Heart left ventricle (tissue), 16 donors: ENCODE data around the gene RFPL4AL1. TPM values are rescaled to one million over a fixed set of nuclear protein-coding genes. Genes with fewer than 3 reads are reported as not detected.
A peak's percentile ranks its signal among the peaks of the same experiment; 100 is the strongest.

ENCODE experiments used
- ATAC-seq, 4 donors: fragments of 200-7000 bp; cut with Tn5 transposase; one replicate each; pipeline ENCODE4 v1.9.1; 2020 to 2022; ENCODE audit warnings: moderate library complexity in 4 of 4, mild to moderate bottlenecking in 3 of 4, moderate number of reproducible peaks in 1 of 4
- DNase-seq, 5 donors: peaks; one replicate each; pipeline ENCODE4 v3.0.0-alpha.2; 2020
- H3K27ac ChIP-seq, 12 donors: fragments of 200-600 bp; sonication (generic) in 4 of 12; one replicate each; pipeline versions ENCODE4 v1.5.0 to v1.8.0; 2016 to 2022; ENCODE audit warnings: mild to moderate bottlenecking in 2 of 12
- H3K27me3 ChIP-seq, 9 donors: fragments of 200-600 bp; sonication (generic) in 2 of 9; one replicate each; pipeline versions ENCODE4 v1.5.1 to v1.8.0; 2016 to 2022; ENCODE audit warnings: mild to moderate bottlenecking in 3 of 9
- H3K36me3 ChIP-seq, 9 donors: fragments of 200-600 bp; sonication (generic) in 2 of 9; one replicate each; pipeline versions ENCODE4 v1.5.0 to v1.8.0; 2018 to 2022; ENCODE audit warnings: mild to moderate bottlenecking in 2 of 9
- H3K4me1 ChIP-seq, 12 donors: fragments of 200-600 bp; sonication (generic) in 4 of 12; one replicate each; pipeline versions ENCODE4 v1.5.0 to v1.8.0; 2016 to 2022; ENCODE audit warnings: mild to moderate bottlenecking in 3 of 12
- H3K4me3 ChIP-seq, 12 donors: fragments of 200-600 bp; sonication (generic) in 4 of 12; one replicate each; pipeline versions ENCODE4 v1.5.0 to v1.8.0; 2017 to 2022; ENCODE audit warnings: mild to moderate bottlenecking in 9 of 12, moderate library complexity in 4 of 12
- H3K9me3 ChIP-seq, 12 donors: fragments of 200-600 bp; sonication (generic) in 4 of 12; one replicate each; pipeline versions ENCODE4 v1.5.0 to v1.8.0; 2016 to 2022; ENCODE audit warnings: mild to moderate bottlenecking in 1 of 12
- CTCF ChIP-seq, 12 donors: fragments of 200-600 bp; sonication (generic) in 4 of 12; IDR thresholded peaks; one replicate each; pipeline versions ENCODE4 v1.5.0 to v1.8.0; 2018 to 2022; ENCODE audit warnings: antibody characterized with exemption in 12 of 12, mild to moderate bottlenecking in 5 of 12
- POLR2A ChIP-seq, 2 donors: fragments of 450-650 bp; IDR thresholded peaks; one replicate each; pipeline ENCODE4 v1.6.1; 2017; ENCODE audit warnings: antibody characterized with exemption in 2 of 2, mild to moderate bottlenecking in 2 of 2, moderate library complexity in 2 of 2
- WGBS, 4 donors: extraction: QIAGEN DNeasy Blood & Tissue Kit in 2 of 4; methylation state at CpG; one replicate each; pipeline versions ENCODE4 v1.1.5 to v1.1.7; 2013 to 2018; 5-methylcytosine and 5-hydroxymethylcytosine counted together
- intact Hi-C, 10 donors: fragments of 100-400 bp; cut with DNase I; formaldehyde crosslinking; loops; one replicate each; pipeline versions ENCODE4 v1.11.1 to v1.14.2; 2022
- polyA plus RNA-seq, 2 donors: library from polyadenylated mRNA; stranded (reverse); fragments of 200-250 nt; gene quantifications; one replicate each; pipeline ENCODE4 v1.2.3, GENCODE V29; 2013
- total RNA-seq, 9 donors: library from RNA; depleted of rRNA in 2 of 9; stranded (reverse); fragments of >200 nt in 2 of 9; fragmentation: NEBNext Ultra II Directional in 3 of 9; extraction: Animal tissue kit (Norgen Biotek cat#: 25700) in 3 of 9; gene quantifications; one replicate each; pipeline versions ENCODE4 v1.1.0 to v1.2.4, GENCODE V29; 2016 to 2023
- donor health status: ischemic (EF 13 %, LVEDD 7.1; RV severe dilation, severe dysfunction).
- donor health status: healthy with polysubstance abuse.
- donor health status: DM: no; HTN: yes; CAD: no.
- donor health status: DM: no; HTN: no; CAD: no.
- donor health status: ischemic (EF 25% LVEDD 6.9; RV normal size, moderate dysfunction).
- donor health status: ischemic (EF 25% LVEDD 5.7; RV mildly dilated, moderate dysfunction).
- donor health status: healthy.
- donor health status: DM: yes; HTN: yes; CAD: no.
- donor health status: ischemic (EF 35%, LVEDD 5.7; RV mildly dilated, moderate dysfunction).
- donor health status: nonischemic (EF 11% LVEDD 7.7; RV severe dilation, severe dysfunction).
- donor health status: DM: yes; HTN: yes; CAD: no.
- donor health status: PGD.
- donor health status: ischemic (EF 29% LVEDD 5.4; RV normal size, mild dysfunction).
- donor health status: nonischemic (EF 23%, LVEDD 6.1; RV moderate dilation, normal function).

The RFPL4AL1 gene
- total and polyA plus RNA-seq, 11 donors, result not detected

- Histone ChIP-seq H3K36me3 (no peaks in the 10 kb centered on the region), H3K4me1 (no peaks in the 10 kb centered on the region), H3K27me3 (peaks cover 0 to 7% (median 0%) of the 10 kb centered on the region in 9 donors), H3K27ac (no peak overlapping the region), H3K9me3 (peaks cover 0 to 10% (median 0%) of the 10 kb centered on the region in 12 donors), H3K4me3 (no peak overlapping the region)
- DNase-seq (no peak), ATAC-seq (no peak)
- TF ChIP-seq CTCF (IDR thresholded peaks at IDR 0.05) (no peak), POLR2A (IDR thresholded peaks at IDR 0.05) (no peak)
- intact Hi-C loops, result no loop called here
- WGBS, 4 donors, result 63 to 69% (median 66%) methylated on average over 7 of the region's 7 CpGs
These were observed 32.5 kb downstream of the RFPL4AL1 start for GRCh38 chr19:55801416-55801815.

GRCh38 chr19:55802281-55802680 is 33.4 kb downstream of the RFPL4AL1 start:
- intact Hi-C loops, result no loop called here
- ATAC-seq, result no peak

GRCh38 chr19:55809381-55810058 is 40.6 kb downstream of the RFPL4AL1 start:
- H3K36me3 ChIP-seq, result no peaks in the 10 kb centered on the region
- H3K4me1 ChIP-seq, result no peaks in the 10 kb centered on the region
- DNase-seq (peak in 3 of 5 donors; percentile 12 to 44 (median 37)), ATAC-seq (peak in 2 of 4 donors; percentile 26 to 53)
- H3K4me3 ChIP-seq, result no peak overlapping the region
- intact Hi-C loops, result loop anchor here in 3 of 10 donors (5.0 kb wide), 1 partner anchor 177 kb away; no protein-coding TSS in a partner anchor
- peak in 6 of 12 donors; percentile 9 to 35 (median 30) for TF ChIP-seq CTCF (IDR thresholded peaks at IDR 0.05)
- TF ChIP-seq POLR2A (IDR thresholded peaks at IDR 0.05), result no peak
- WGBS, 4 donors, result 22 to 37% (median 23%) methylated on average over 20 of the region's 20 CpGs
- H3K27ac ChIP-seq, result no peak overlapping the region
- H3K27me3 ChIP-seq, result peaks cover 0 to 13% (median 0%) of the 10 kb centered on the region in 9 donors
- peaks cover 0 to 5% (median 0%) of the 10 kb centered on the region in 12 donors for H3K9me3 ChIP-seq

More at GRCh38 chr19:55802281-55802680, 33.4 kb downstream of the RFPL4AL1 start:
- WGBS, 4 donors, result 77 to 87% (median 79%) methylated on average over 2 of the region's 2 CpGs
- TF ChIP-seq CTCF (IDR thresholded peaks at IDR 0.05) (no peak), POLR2A (IDR thresholded peaks at IDR 0.05) (no peak)
- H3K36me3 ChIP-seq, result no peaks in the 10 kb centered on the region
- no peak for DNase-seq
- no peaks in the 10 kb centered on the region for H3K4me1 ChIP-seq
- H3K27me3 ChIP-seq, result peaks cover 0 to 7% (median 0%) of the 10 kb centered on the region in 9 donors
- no peak overlapping the region for H3K27ac ChIP-seq
- H3K4me3 ChIP-seq, result no peak overlapping the region
- peaks cover 0 to 10% (median 0%) of the 10 kb centered on the region in 12 donors for H3K9me3 ChIP-seq

- intact Hi-C loops, result loop anchor here in 1 of 10 donors (5.0 kb wide), 1 partner anchor 179 kb away; no protein-coding TSS in a partner anchor
- peaks cover 0 to 15% (median 0%) of the 10 kb centered on the region in 9 donors for H3K27me3 ChIP-seq
- TF ChIP-seq POLR2A (IDR thresholded peaks at IDR 0.05) (no peak), CTCF (IDR thresholded peaks at IDR 0.05) (no peak)
- ATAC-seq (no peak), DNase-seq (no peak)
- no peak overlapping the region for H3K27ac ChIP-seq
- H3K9me3 ChIP-seq, result peaks cover 0 to 5% (median 0%) of the 10 kb centered on the region in 12 donors
- no peaks in the 10 kb centered on the region for H3K4me1 ChIP-seq
- 58 to 69% (median 67%) methylated on average over 3 of the region's 3 CpGs for WGBS, 4 donors
- no peaks in the 10 kb centered on the region for H3K36me3 ChIP-seq
- no peak overlapping the region for H3K4me3 ChIP-seq
These were observed 42.4 kb downstream of the RFPL4AL1 start for GRCh38 chr19:55811340-55811739.
